Measurements from ENCODE around the gene HDAC5.

The HDAC5 gene

GRCh38 chr17:44113382-44113781 lies 10.1 kb downstream of the HDAC5 start (continued):
- no peak for TF ChIP-seq ZNF449 (tag by site-specific recombination; IDR thresholded peaks at IDR 0.05)
- no peak for TF ChIP-seq ZNF776 (tag by site-specific recombination; IDR thresholded peaks at IDR 0.05; ENCODE audit: borderline replicate concordance)
- TF ChIP-seq ZBTB17 (tag by site-specific recombination; IDR thresholded peaks at IDR 0.05): no peak
- no peak for TF ChIP-seq PRDM10 (tag by site-specific recombination; IDR thresholded peaks at IDR 0.05)
- no peak for TF ChIP-seq FEZF1 (tag by site-specific recombination; IDR thresholded peaks at IDR 0.05)
- no peak for TF ChIP-seq SCRT1 (tag by site-specific recombination; IDR thresholded peaks at IDR 0.05; ENCODE audit: borderline replicate concordance)
- TF ChIP-seq REST (tag by site-specific recombination; IDR thresholded peaks at IDR 0.05): no peak

- no peak overlapping the region for H3K4me3 ChIP-seq (ENCODE audit: low read depth, low read length)
- H3K36me3 ChIP-seq (ENCODE audit: control insufficient read depth in 2 of 2, insufficient read depth in 1 of 2, low read length in 2 of 2): peaks cover 0 to 42% of the 10 kb centered on the region in 2 experiments; a peak in 1 of 3 replicates
- H3K4me1 ChIP-seq (ENCODE audit: control insufficient read depth, insufficient read depth, low read length): peaks cover 24% of the 10 kb centered on the region
- H3K27ac ChIP-seq (ENCODE audit: extremely low read depth, low read depth, low read length): no peak overlapping the region
- no peaks in the 10 kb centered on the region for H3K9me3 ChIP-seq (ENCODE audit: control insufficient read depth, insufficient read depth, low read depth, low read length)
- ChIA-PET CTCF (interaction anchor here (0.7 to 3.9 kb wide), 6 partner anchors 10 to 171 kb away, joined by 3 to 22 read pairs (median 6); partner anchors contain the start of gene HDAC5), POLR2A (interaction anchor here (0.6 to 5.1 kb wide), 4 partner anchors 10 to 57 kb away, joined by 5 to 34 read pairs (median 9); partner anchors contain the start of genes ASB16, HDAC5 and LSM12)
- TF ChIP-seq SETDB1 (IDR thresholded peaks at IDR 0.05; ENCODE audit: insufficient read length, low read length) (no peak), OSR2 (tag by site-specific recombination; IDR thresholded peaks at IDR 0.05) (peak; percentile 77), ZNF112 (tag by site-specific recombination; IDR thresholded peaks at IDR 0.05) (no peak), YY2 (tag by site-specific recombination; IDR thresholded peaks at IDR 0.05) (no peak), ZNF398 (tag by site-specific recombination; IDR thresholded peaks at IDR 0.05) (peak; percentile 80), PATZ1 (tag by site-specific recombination; IDR thresholded peaks at IDR 0.05) (peak; percentile 82), ZNF449 (tag by site-specific recombination; IDR thresholded peaks at IDR 0.05) (0 out of 2 replicates have a peak, but pooled peaks have one; percentile 40), ZNF394 (tag by site-specific recombination; IDR thresholded peaks at IDR 0.05; ENCODE audit: borderline replicate concordance) (peak; percentile 65; the same call in 1 of the 2 replicates), ATF2 (tag by site-specific recombination; IDR thresholded peaks at IDR 0.05; ENCODE audit: low read depth) (peak; percentile 31; the same call in 1 of the 2 replicates), SCRT2 (tag by site-specific recombination; IDR thresholded peaks at IDR 0.05) (peak; percentile 14; the same call in 1 of the 2 replicates)
Measured at GRCh38 chr17:44112284-44113280, 10.9 kb downstream of the HDAC5 start.
